ENCODE data around the gene NACC2. TPM values are rescaled to one million over a fixed set of nuclear protein-coding genes. Genes with fewer than 3 reads are reported as not detected.

Gene NACC2
- total RNA-seq, 2 donors from 2014 or later: 69.2 to 79.7 TPM

DNA sequence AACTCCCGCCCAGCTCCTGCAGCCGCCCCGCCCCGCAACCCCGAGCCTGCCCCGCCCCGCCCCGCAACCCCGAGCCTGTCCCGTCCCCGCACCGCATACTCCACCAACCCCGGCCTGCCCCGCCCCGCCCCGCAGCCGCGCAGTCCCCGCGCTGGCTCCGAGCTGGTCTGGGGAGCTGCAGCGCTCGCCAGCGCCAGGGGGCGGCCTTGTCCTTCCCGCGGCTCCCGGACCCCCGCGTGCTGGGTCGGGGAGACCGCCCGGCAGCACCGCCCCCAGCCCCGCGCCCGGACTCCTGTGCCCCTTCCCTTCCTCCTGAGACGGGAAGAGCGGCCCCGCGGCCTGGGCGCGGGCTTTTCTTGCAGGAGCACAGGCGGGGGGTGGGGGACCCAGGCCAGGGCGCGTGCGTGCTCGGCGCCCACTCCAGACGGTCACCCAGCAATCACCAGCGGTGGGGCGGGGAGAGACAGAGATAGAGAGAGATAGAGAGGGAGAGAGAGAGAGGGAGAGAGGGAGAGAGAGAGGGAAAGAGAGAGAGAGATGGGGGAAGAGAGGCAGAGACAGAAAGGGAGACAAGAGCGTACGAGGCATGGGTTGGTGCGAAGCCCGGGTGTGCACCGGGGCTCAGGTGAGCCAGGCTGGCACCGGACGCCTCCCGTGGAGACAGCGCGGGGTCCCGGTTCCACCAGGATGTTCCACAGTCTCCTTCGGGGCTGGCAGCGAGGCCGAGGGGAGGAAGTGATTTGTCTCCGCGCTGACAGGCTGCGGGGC lies 38.3 kb upstream of the NACC2 start:
- no peak overlapping the region for H3K27ac ChIP-seq
- DNase-seq (ENCODE audit: low spot score) (no peak), ATAC-seq (ENCODE audit: insufficient number of reproducible peaks, low FRiP score, low read depth) (no peak)
- H3K4me3 ChIP-seq: peak overlapping the region; percentile 69
- H3K4me1 ChIP-seq (ENCODE audit: control insufficient read depth in 1 of 2, low read depth in 2 of 2): peaks cover 4 to 11% of the 10 kb centered on the region in 2 donors
- H3K27me3 ChIP-seq (replicated peaks; ENCODE audit: insufficient read depth): peaks cover 3% of the 10 kb centered on the region
- H3K36me3 ChIP-seq: no peaks in the 10 kb centered on the region
- TF ChIP-seq, protein P1, sequence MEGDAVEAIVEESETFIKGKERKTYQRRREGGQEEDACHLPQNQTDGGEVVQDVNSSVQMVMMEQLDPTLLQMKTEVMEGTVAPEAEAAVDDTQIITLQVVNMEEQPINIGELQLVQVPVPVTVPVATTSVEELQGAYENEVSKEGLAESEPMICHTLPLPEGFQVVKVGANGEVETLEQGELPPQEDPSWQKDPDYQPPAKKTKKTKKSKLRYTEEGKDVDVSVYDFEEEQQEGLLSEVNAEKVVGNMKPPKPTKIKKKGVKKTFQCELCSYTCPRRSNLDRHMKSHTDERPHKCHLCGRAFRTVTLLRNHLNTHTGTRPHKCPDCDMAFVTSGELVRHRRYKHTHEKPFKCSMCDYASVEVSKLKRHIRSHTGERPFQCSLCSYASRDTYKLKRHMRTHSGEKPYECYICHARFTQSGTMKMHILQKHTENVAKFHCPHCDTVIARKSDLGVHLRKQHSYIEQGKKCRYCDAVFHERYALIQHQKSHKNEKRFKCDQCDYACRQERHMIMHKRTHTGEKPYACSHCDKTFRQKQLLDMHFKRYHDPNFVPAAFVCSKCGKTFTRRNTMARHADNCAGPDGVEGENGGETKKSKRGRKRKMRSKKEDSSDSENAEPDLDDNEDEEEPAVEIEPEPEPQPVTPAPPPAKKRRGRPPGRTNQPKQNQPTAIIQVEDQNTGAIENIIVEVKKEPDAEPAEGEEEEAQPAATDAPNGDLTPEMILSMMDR (IDR thresholded peaks at IDR 0.05): no peak
- no peaks in the 10 kb centered on the region for H3K9me3 ChIP-seq

DNA sequence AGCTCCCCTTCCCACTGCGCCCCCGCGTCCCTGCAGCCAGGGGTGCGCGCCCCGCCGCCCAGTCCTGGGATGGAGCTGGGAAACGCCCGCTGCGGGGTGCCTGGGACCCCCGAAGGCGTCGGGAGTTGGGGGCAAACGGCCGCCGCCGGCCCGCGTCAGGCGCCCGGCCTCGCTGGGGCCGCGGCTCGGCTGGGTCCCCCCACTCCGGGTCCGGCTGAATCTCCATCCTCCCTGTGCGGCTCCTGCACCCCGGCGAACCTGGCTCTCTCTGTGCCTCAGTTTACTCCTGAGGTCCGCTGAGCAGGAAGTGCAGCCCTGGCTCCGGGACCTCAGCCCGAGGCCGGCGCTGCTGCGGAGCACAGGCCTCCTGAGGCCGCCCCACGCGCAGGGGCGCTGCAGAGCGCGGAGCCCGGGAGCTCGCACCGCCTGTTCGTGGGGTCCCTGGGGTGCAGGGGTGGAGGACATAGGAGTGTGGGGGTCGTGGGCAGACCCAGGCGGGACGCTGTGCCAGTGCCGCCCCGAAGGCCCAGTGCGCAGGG lies 37.5 kb upstream of the NACC2 start:
- no peak for ATAC-seq (ENCODE audit: insufficient number of reproducible peaks, low FRiP score, low read depth)
- Histone ChIP-seq H3K27ac (no peak overlapping the region), H3K36me3 (no peaks in the 10 kb centered on the region), H3K27me3 (replicated peaks; ENCODE audit: insufficient read depth) (peaks cover 3% of the 10 kb centered on the region), H3K9me3 (no peaks in the 10 kb centered on the region), H3K4me1 (ENCODE audit: control insufficient read depth in 1 of 2, low read depth in 2 of 2) (peaks cover 4 to 11% of the 10 kb centered on the region in 2 donors), H3K4me3 (peak overlapping the region; percentile 27)
- TF ChIP-seq, protein P1 (IDR thresholded peaks at IDR 0.05): no peak
- DNase-seq (ENCODE audit: low spot score): no peak

DNA sequence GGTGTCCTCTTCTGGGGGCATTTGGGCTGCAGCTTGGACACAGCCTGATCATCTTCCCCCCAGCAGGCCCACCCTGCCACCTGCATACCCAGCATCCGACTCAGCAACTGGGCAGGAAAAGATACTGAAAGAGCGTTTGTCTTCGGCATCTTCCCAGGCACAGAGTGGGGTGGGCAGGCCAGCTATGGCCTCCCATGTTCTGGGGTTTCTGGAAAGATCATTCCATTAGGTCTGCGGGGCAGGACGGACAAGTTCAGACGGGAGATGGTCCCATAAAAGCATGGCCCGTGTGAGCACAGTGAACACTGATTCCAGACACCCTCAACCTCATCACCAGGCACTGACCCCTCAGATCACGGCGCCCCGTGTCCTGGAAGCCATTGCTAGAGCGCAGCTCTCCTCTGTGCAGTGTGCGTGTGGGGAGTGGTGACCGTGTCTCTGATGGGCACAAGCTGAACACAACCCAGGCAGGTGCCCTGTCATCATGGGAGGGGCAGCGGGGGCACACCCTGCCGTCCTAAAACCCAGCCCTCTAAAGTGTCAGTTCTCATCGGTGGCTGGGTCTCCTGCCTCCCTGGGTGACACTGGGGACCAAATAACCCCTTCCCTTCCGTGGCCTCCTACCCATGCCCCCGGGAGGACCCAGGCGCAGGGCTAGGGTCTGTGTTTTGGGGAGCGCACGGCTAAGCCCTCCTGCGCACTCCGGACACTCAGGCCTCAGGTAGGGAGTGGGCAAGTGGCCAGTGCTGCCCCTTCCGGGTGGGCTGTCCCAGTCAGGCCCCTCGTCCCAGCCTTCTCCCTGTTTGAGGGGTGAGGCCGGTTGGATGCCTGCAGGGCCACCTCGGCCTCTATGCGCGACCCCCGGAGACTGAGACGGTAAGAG lies 36.8 kb upstream of the NACC2 start:
- peaks cover 4 to 11% of the 10 kb centered on the region in 2 donors for H3K4me1 ChIP-seq (ENCODE audit: control insufficient read depth in 1 of 2, low read depth in 2 of 2)
- no peaks in the 10 kb centered on the region for H3K36me3 ChIP-seq
- no peaks in the 10 kb centered on the region for H3K9me3 ChIP-seq
- no peak overlapping the region for H3K4me3 ChIP-seq
- TF ChIP-seq, protein P1 (IDR thresholded peaks at IDR 0.05): no peak
- peaks cover 3% of the 10 kb centered on the region for H3K27me3 ChIP-seq (replicated peaks; ENCODE audit: insufficient read depth)
- DNase-seq (ENCODE audit: low spot score) (no peak), ATAC-seq (ENCODE audit: insufficient number of reproducible peaks, low FRiP score, low read depth) (no peak)
- H3K27ac ChIP-seq: no peak overlapping the region

DNA sequence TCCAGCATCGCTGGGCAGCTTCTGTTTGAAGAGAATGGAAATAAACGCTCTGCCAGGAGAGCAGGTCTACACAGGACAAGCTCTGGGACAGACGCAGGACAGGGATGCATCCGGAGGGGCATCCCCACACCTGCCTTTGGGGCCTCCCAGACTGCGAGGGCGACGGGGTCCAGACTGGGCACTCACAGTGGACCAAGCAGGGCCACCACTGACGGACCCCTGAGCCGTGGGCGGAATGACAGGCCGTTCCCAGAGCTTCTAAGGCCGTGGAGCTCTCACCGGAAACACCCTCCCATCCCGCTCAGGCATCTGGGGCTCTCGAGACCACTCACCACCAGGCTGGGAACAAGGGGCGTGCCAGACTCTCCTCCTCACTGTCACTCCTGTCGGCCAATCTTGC lies 34.1 kb upstream of the NACC2 start:
- Histone ChIP-seq H3K9me3 (no peaks in the 10 kb centered on the region), H3K27me3 (replicated peaks; ENCODE audit: insufficient read depth) (peaks cover 3% of the 10 kb centered on the region), H3K36me3 (no peaks in the 10 kb centered on the region), H3K4me1 (ENCODE audit: control insufficient read depth in 1 of 2, low read depth in 2 of 2) (peaks cover 4 to 11% of the 10 kb centered on the region in 2 donors), H3K4me3 (no peak overlapping the region), H3K27ac (no peak overlapping the region)
- DNase-seq (ENCODE audit: low spot score): no peak
- no peak for ATAC-seq (ENCODE audit: insufficient number of reproducible peaks, low FRiP score, low read depth)
- TF ChIP-seq, protein P1 (IDR thresholded peaks at IDR 0.05): no peak

DNA sequence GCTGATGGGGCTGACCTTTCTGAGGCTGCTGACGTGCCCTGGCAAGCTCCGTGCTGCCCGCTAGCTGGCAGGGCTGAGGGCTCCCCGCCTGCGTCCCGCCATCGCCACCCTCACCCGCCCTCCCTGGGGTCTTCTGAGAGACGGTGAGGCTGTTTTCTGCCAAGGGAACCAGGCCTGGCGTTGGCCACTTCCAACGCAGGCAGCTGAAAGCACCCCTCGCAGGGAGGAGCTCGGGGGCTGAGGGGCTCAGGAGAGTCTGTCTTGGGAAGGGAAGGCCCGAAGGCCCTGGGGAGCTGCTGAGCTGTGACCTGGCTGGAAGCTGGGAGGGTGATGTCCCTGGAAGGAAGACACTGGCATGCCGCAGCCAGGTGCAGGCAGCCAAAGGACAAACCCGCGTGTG lies 33.3 kb upstream of the NACC2 start:
- Histone ChIP-seq H3K4me1 (ENCODE audit: control insufficient read depth in 1 of 2, low read depth in 2 of 2) (peaks cover 3 to 7% of the 10 kb centered on the region in 2 donors), H3K27me3 (replicated peaks; ENCODE audit: insufficient read depth) (peaks cover 2% of the 10 kb centered on the region), H3K4me3 (no peak overlapping the region), H3K36me3 (no peaks in the 10 kb centered on the region), H3K9me3 (no peaks in the 10 kb centered on the region), H3K27ac (no peak overlapping the region)
- TF ChIP-seq, protein P1 (IDR thresholded peaks at IDR 0.05): no peak
- no peak for DNase-seq (ENCODE audit: low spot score)
- no peak for ATAC-seq (ENCODE audit: insufficient number of reproducible peaks, low FRiP score, low read depth)

All from thoracic aorta (tissue), 2 donors.